B cell (primary cell): ENCODE data around the gene GRID2.

Experiments
- CTCF ChIP-seq: fragments of 200-600 bp; IDR thresholded peaks from one replicate; pipeline ENCODE4 v1.8.0; 2022; ENCODE audit warnings: antibody characterized with exemption, mild to moderate bottlenecking
- EZH2 ChIP-seq: IDR thresholded peaks from 2 replicates; pipeline ENCODE4 v1.6.1; 2012; ENCODE audit warnings: borderline replicate concordance, low read depth, mild to moderate bottlenecking, moderate library complexity, low read length; ENCODE audit not compliant: insufficient read depth, poor library complexity, severe bottlenecking

GRCh38 chr4:93359586-93359985 lies 1055.8 kb downstream of the GRID2 start:
- TF ChIP-seq CTCF, result no peak
- TF ChIP-seq EZH2, result no peak
